SH-SY5Y (cell line): ENCODE measurements around the gene TCTN1.

Source experiments
- GATA2 ChIP-seq: IDR thresholded peaks from 2 replicates; pipeline ENCODE4 v1.6.1; 2011; ENCODE audit warnings: mild to moderate bottlenecking, low read depth, low read length
- GATA3 ChIP-seq: IDR thresholded peaks from 2 replicates; pipeline ENCODE4 v1.6.1; 2011; ENCODE audit warnings: low read depth, mild to moderate bottlenecking, low read length, moderate library complexity

The TCTN1 gene

GRCh38 chr12:110613771-110614684 lies at the start of gene TCTN1:
TCTN1 (plus strand) TSS chr12:110614129; CDS start chr12:110614183, 54 bp downstream.
- TF ChIP-seq GATA2 (no peak), GATA3 (no peak)

- TF ChIP-seq GATA2 (no peak), GATA3 (no peak)
These were observed 49.4 kb upstream of the TCTN1 start for GRCh38 chr12:110564471-110564991.

- no peak for TF ChIP-seq GATA2
- TF ChIP-seq GATA3, result no peak
These were observed 47.7 kb upstream of the TCTN1 start for GRCh38 chr12:110565894-110566871.

- TF ChIP-seq GATA3, result no peak
These were observed 46.9 kb upstream of the TCTN1 start for GRCh38 chr12:110566993-110567392.

GRCh38 chr12:110568752-110569151 lies 45.2 kb upstream of the TCTN1 start:
- no peak for TF ChIP-seq GATA2

GRCh38 chr12:110574044-110574443 lies 39.9 kb upstream of the TCTN1 start:
- TF ChIP-seq GATA3 (no peak), GATA2 (no peak)

- TF ChIP-seq GATA2 (no peak), GATA3 (no peak)
These were observed 38.6 kb upstream of the TCTN1 start for GRCh38 chr12:110575326-110575725.

GRCh38 chr12:110576504-110576903 lies 37.4 kb upstream of the TCTN1 start:
- TF ChIP-seq GATA3 (no peak), GATA2 (no peak)

GRCh38 chr12:110577864-110578693 lies 35.9 kb upstream of the TCTN1 start:
- TF ChIP-seq GATA2 (no peak), GATA3 (no peak)

- TF ChIP-seq GATA2 (no peak), GATA3 (no peak)
These were observed 35.0 kb upstream of the TCTN1 start for GRCh38 chr12:110578694-110579534.

- TF ChIP-seq GATA2, result no peak
- TF ChIP-seq GATA3, result no peak
These were observed 34.2 kb upstream of the TCTN1 start for GRCh38 chr12:110579535-110580253.

GRCh38 chr12:110581931-110582275 lies 32.0 kb upstream of the TCTN1 start:
- TF ChIP-seq GATA3, result no peak
- TF ChIP-seq GATA2, result no peak
